Stomach (tissue), 9 donors: Measurements from ENCODE around the gene TMEM72. TPM values are rescaled to one million over a fixed set of nuclear protein-coding genes. Genes with fewer than 3 reads are reported as not detected.
A peak's percentile ranks its signal among the peaks of the same experiment; 100 is the strongest.

Experiments
- DNase-seq, 2 donors: peaks; one replicate each; pipeline versions ENCODE4 v3.0.0 to v3.0.0-alpha.2; 2013 to 2019
- H3K27ac ChIP-seq, 5 donors: fragments of 200-600 bp in 4 of 5; sonication (generic) in 4 of 5; one replicate each; pipeline ENCODE4 v1.5.1; 2013 to 2019; ENCODE audit warnings: mild to moderate bottlenecking in 1 of 5, moderate library complexity in 1 of 5
- H3K27me3 ChIP-seq, 3 donors: fragments of 200-600 bp; sonication (generic); one replicate each; pipeline ENCODE4 v1.5.1; 2017 to 2019; ENCODE audit warnings: mixed run types in 1 of 3
- H3K36me3 ChIP-seq, 4 donors: fragments of 200-600 bp; sonication (generic); 1 replicate in 3 of 4; 2 replicates in 1 of 4; pipeline ENCODE4 v1.5.1; 2016 to 2019
- H3K4me1 ChIP-seq, 4 donors: fragments of 200-600 bp; sonication (generic); one replicate each; pipeline ENCODE4 v1.5.1; 2016 to 2019
- H3K4me3 ChIP-seq, 4 donors: fragments of 200-600 bp; sonication (generic) in 3 of 4; one replicate each; pipeline ENCODE4 v1.5.1; 2016 to 2019; ENCODE audit warnings: mild to moderate bottlenecking in 1 of 4
- H3K9me3 ChIP-seq, 4 donors: fragments of 200-600 bp; sonication (generic); one replicate each; pipeline ENCODE4 v1.5.1; 2016 to 2019
- EP300 ChIP-seq: sonication (generic); formaldehyde crosslinking; IDR thresholded peaks from one replicate; pipeline ENCODE4 v1.6.1; 2017; ENCODE audit warnings: antibody characterized with exemption
- POLR2A ChIP-seq, 4 donors: fragments of 450-650 bp; IDR thresholded peaks; one replicate each; pipeline ENCODE4 v1.6.1; 2016; ENCODE audit warnings: antibody characterized with exemption in 4 of 4, control low read depth in 2 of 4, mild to moderate bottlenecking in 1 of 4, moderate library complexity in 1 of 4
- POLR2AphosphoS5 ChIP-seq, 3 donors: sonication (generic); formaldehyde crosslinking; IDR thresholded peaks; one replicate each; pipeline ENCODE4 v1.6.1; 2016; ENCODE audit warnings: antibody characterized with exemption in 3 of 3
- WGBS, 5 donors: extraction: QIAGEN DNeasy Blood & Tissue Kit in 3 of 5; methylation state at CpG; one replicate each; pipeline versions ENCODE4 v1.1.5 to v1.1.7; 2013 to 2018; 5-methylcytosine and 5-hydroxymethylcytosine counted together
- intact Hi-C: fragments of 100-400 bp; cut with DNase I; formaldehyde crosslinking; loops from one replicate; pipeline ENCODE4 v1.15.1; 2023; ENCODE audit warnings: low total_unique reads
- polyA plus RNA-seq, 3 donors: library from polyadenylated mRNA; stranded (reverse); fragments of 200-250 nt; gene quantifications; one replicate each; pipeline ENCODE4 v1.2.3, GENCODE V29; 2013
- total RNA-seq, 5 donors: library from RNA; depleted of rRNA; stranded (reverse); fragments of >200 nt; gene quantifications; one replicate each; pipeline versions ENCODE4 v1.1.0 to v1.2.3, GENCODE V29; 2014 to 2016
- TF ChIP-seq, protein P1 (sequence below), 7 experiments: fragments of 450-650 bp in 4 of 7; fragments of 200-600 bp in 3 of 7; sonication (generic) in 3 of 7; IDR thresholded peaks; one replicate each; pipeline ENCODE4 v1.5.1; 2016 to 2019; ENCODE audit warnings: antibody characterized with exemption in 7 of 7, control low read depth in 2 of 7, mild to moderate bottlenecking in 1 of 7
- donor health status: healthy with polysubstance abuse.
- donor health status: Bipolar disorder and iron deficiency.
- donor health status: healthy.

TMEM72 gene
- total and polyA plus RNA-seq, 8 donors = 0.13 to 30.4 (median 1.3) TPM; not detected in 5

DNA sequence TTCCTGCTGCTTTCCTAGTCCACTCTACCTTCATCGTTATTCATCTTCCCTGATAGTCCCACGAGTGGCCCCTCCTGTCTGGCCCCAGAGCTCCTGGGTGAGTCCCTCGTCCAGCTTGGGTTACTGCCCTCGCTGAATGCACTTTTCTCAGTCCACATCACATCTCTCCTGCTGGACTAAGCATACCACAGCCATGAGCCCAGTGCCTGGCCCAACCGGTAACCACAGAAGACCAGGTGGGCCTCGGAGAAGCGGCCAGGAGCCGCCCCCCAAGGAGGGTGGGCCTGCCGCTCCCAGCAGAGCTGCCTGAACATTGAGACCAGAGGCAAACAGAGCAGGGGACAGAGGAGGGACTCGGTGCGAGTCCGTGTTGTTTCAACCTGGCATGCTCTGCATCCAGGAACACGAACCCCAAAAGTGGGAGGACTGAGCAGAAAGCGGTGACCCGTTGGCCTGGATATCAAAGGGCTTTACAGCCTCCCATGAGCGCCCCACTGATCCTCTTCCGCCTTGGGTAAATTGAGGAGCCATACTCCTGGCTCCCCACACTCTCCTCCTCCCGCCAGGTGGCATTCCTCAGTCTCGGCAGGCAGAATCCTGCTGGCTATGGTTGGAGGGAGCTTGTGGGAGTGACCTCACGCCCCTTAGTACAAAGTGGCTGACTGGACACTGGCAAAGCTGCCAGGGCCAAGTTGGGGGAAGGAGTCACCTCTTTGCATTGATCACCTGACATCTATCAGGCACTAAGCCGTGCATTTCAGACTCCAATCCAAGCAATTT, 13.3 kb downstream of the TMEM72 start:
- H3K4me1 ChIP-seq = no peaks in the 10 kb centered on the region
- TF ChIP-seq EP300 = no peak
- TF ChIP-seq, protein P1, sequence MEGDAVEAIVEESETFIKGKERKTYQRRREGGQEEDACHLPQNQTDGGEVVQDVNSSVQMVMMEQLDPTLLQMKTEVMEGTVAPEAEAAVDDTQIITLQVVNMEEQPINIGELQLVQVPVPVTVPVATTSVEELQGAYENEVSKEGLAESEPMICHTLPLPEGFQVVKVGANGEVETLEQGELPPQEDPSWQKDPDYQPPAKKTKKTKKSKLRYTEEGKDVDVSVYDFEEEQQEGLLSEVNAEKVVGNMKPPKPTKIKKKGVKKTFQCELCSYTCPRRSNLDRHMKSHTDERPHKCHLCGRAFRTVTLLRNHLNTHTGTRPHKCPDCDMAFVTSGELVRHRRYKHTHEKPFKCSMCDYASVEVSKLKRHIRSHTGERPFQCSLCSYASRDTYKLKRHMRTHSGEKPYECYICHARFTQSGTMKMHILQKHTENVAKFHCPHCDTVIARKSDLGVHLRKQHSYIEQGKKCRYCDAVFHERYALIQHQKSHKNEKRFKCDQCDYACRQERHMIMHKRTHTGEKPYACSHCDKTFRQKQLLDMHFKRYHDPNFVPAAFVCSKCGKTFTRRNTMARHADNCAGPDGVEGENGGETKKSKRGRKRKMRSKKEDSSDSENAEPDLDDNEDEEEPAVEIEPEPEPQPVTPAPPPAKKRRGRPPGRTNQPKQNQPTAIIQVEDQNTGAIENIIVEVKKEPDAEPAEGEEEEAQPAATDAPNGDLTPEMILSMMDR (IDR thresholded peaks at IDR 0.05) = no peak
- no peak for TF ChIP-seq POLR2A (IDR thresholded peaks at IDR 0.05)
- no peak for TF ChIP-seq POLR2AphosphoS5 (IDR thresholded peaks at IDR 0.05)
- DNase-seq = no peak
- intact Hi-C loops = no loop called here
- no peaks in the 10 kb centered on the region for H3K27me3 ChIP-seq
- H3K9me3 ChIP-seq = no peaks in the 10 kb centered on the region
- no peaks in the 10 kb centered on the region for H3K36me3 ChIP-seq
- 78 to 87% (median 84%) methylated on average over 17 to 21 of the region's 21 CpGs for WGBS, 5 donors
- no peak overlapping the region for H3K4me3 ChIP-seq
- H3K27ac ChIP-seq = no peak overlapping the region

- WGBS, 5 donors = 61 to 70% (median 65%) methylated on average over 7 of the region's 7 CpGs
- peak in 1 of 2 donors; percentile 75 for DNase-seq
These were observed 14.1 kb downstream of the TMEM72 start for GRCh38 chr10:44925224-44925623.

GRCh38 chr10:44925811-44926750, 14.9 kb downstream of the TMEM72 start:
- DNase-seq = no peak
- intact Hi-C loops = no loop called here
- TF ChIP-seq, protein P1 (IDR thresholded peaks at IDR 0.05) = no peak
- no peak for TF ChIP-seq POLR2A (IDR thresholded peaks at IDR 0.05)
- H3K27ac ChIP-seq = no peak overlapping the region
- H3K9me3 ChIP-seq = no peaks in the 10 kb centered on the region
- no peak overlapping the region for H3K4me3 ChIP-seq
- H3K27me3 ChIP-seq = no peaks in the 10 kb centered on the region
- 88 to 93% (median 92%) methylated on average over 15 to 16 of the region's 16 CpGs for WGBS, 5 donors
- no peaks in the 10 kb centered on the region for H3K4me1 ChIP-seq
- no peaks in the 10 kb centered on the region for H3K36me3 ChIP-seq

More at GRCh38 chr10:44925224-44925623, 14.1 kb downstream of the TMEM72 start:
- Histone ChIP-seq H3K27me3 (no peaks in the 10 kb centered on the region), H3K4me3 (no peak overlapping the region), H3K27ac (no peak overlapping the region), H3K36me3 (no peaks in the 10 kb centered on the region), H3K9me3 (no peaks in the 10 kb centered on the region), H3K4me1 (no peaks in the 10 kb centered on the region)
- TF ChIP-seq POLR2A (IDR thresholded peaks at IDR 0.05) (no peak), POLR2AphosphoS5 (IDR thresholded peaks at IDR 0.05) (no peak)
- TF ChIP-seq, protein P1 (IDR thresholded peaks at IDR 0.05) = peak in 1 of 7 experiments; percentile 7
- intact Hi-C loops = no loop called here

GRCh38 chr10:44926751-44927351, 15.7 kb downstream of the TMEM72 start:
- DNase-seq = no peak
- TF ChIP-seq EP300 (no peak), POLR2AphosphoS5 (IDR thresholded peaks at IDR 0.05) (no peak), POLR2A (IDR thresholded peaks at IDR 0.05) (no peak)
- TF ChIP-seq, protein P1 (IDR thresholded peaks at IDR 0.05) = no peak
- Histone ChIP-seq H3K27me3 (no peaks in the 10 kb centered on the region), H3K36me3 (no peaks in the 10 kb centered on the region), H3K4me3 (no peak overlapping the region), H3K27ac (no peak overlapping the region), H3K9me3 (no peaks in the 10 kb centered on the region), H3K4me1 (no peaks in the 10 kb centered on the region)
- intact Hi-C loops = no loop called here
- 60 to 69% (median 67%) methylated on average over 9 to 10 of the region's 10 CpGs for WGBS, 5 donors
